Measurements from ENCODE around the gene AHR.

AHR gene

DNA sequence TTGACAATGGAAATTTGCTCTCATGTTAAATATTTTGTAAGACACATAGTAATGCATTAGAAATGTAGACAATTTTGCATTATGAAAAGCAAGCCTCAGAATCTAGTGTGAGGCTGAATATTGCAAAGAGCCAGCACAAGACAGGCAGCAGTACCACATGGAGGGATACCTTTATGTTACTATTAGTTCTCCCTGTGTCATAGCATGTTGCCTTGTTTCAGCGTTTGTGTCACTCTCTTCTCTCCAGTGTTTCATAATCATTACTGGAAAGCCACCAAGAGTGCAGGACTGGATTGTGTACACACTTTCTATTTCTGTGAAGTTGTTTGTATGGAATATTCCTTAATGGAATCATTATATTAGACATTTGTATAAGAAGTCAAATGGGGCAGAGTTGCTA, 8.5 kb downstream of the AHR start:
- TF ChIP-seq, protein P1, sequence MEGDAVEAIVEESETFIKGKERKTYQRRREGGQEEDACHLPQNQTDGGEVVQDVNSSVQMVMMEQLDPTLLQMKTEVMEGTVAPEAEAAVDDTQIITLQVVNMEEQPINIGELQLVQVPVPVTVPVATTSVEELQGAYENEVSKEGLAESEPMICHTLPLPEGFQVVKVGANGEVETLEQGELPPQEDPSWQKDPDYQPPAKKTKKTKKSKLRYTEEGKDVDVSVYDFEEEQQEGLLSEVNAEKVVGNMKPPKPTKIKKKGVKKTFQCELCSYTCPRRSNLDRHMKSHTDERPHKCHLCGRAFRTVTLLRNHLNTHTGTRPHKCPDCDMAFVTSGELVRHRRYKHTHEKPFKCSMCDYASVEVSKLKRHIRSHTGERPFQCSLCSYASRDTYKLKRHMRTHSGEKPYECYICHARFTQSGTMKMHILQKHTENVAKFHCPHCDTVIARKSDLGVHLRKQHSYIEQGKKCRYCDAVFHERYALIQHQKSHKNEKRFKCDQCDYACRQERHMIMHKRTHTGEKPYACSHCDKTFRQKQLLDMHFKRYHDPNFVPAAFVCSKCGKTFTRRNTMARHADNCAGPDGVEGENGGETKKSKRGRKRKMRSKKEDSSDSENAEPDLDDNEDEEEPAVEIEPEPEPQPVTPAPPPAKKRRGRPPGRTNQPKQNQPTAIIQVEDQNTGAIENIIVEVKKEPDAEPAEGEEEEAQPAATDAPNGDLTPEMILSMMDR (IDR thresholded peaks at IDR 0.05; ENCODE audit: unreplicated experiment in 3 of 3), result no peak
- Mint-ChIP-seq H3K36me3 (ENCODE audit: low read depth) (no peaks in the 10 kb centered on the region), H3K27ac (no peak overlapping the region), H3K9me3 (no peaks in the 10 kb centered on the region), H3K4me3 (no peak overlapping the region), H3K4me1 (no peaks in the 10 kb centered on the region), H3K27me3 (ENCODE audit: low read depth) (no peaks in the 10 kb centered on the region)

DNA sequence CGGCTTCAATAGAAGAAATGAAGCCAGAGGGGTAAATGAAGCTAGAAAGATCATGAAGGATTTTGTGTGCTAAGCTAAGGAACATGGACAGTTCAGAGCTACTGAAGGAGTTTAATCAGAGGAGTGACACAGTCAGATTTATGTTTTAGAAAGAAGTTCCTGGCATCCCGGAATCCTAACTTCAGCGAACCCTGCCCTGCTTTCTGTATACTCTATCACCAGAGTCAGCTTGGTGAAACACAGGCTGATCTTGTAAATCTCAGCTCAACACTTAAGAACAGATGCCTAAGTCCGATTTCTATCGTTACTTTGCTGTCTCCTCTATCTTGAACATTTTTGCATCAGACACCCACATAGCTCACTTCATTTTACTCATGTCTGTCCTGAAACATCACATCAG, 9.1 kb downstream of the AHR start:
- TF ChIP-seq, protein P1 (IDR thresholded peaks at IDR 0.05; ENCODE audit: unreplicated experiment in 3 of 3), result no peak
- no peak overlapping the region for H3K27ac Mint-ChIP-seq
- H3K27me3 Mint-ChIP-seq (ENCODE audit: low read depth), result no peaks in the 10 kb centered on the region
- H3K36me3 Mint-ChIP-seq (ENCODE audit: low read depth), result no peaks in the 10 kb centered on the region
- no peaks in the 10 kb centered on the region for H3K9me3 Mint-ChIP-seq
- no peak overlapping the region for H3K4me3 Mint-ChIP-seq
- H3K4me1 Mint-ChIP-seq, result no peaks in the 10 kb centered on the region

DNA sequence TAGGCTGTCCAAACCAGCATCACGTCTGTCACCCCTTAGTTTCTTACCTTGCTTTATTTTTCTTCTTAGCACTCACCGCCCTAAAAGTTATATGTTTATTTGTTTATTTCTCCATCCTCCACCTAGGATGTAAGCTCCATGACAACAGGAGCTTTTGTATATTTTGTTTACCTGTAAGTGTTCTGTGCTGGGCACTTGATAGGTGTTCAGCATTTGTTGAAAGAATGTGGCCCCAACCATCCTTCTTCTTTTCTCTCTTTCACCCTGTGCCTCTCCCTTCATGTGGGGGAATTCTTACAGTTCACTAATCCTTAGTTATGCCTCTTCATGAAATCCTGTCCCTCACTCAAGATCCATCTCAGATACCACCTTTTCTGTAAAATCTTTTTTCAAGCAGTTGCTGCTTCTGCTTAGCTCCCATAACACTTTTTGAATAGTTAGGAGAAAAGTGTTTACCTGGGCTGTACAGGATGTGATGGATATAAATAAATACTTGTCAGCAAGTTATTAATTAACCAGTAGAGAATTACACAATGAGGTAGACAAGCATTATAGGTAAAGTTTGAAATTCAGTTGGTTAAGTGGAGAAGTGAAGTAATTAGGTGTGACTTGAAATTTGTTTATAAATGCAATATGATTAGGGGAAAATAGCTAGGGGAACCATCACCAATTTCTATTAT, 9.7 kb downstream of the AHR start:
- H3K4me3 Mint-ChIP-seq, result no peak overlapping the region
- TF ChIP-seq, protein P1 (IDR thresholded peaks at IDR 0.05; ENCODE audit: unreplicated experiment in 3 of 3), result no peak
- H3K4me1 Mint-ChIP-seq, result no peaks in the 10 kb centered on the region
- no peaks in the 10 kb centered on the region for H3K27me3 Mint-ChIP-seq (ENCODE audit: low read depth)
- H3K36me3 Mint-ChIP-seq (ENCODE audit: low read depth), result no peaks in the 10 kb centered on the region
- H3K9me3 Mint-ChIP-seq, result no peaks in the 10 kb centered on the region
- H3K27ac Mint-ChIP-seq, result no peak overlapping the region

DNA sequence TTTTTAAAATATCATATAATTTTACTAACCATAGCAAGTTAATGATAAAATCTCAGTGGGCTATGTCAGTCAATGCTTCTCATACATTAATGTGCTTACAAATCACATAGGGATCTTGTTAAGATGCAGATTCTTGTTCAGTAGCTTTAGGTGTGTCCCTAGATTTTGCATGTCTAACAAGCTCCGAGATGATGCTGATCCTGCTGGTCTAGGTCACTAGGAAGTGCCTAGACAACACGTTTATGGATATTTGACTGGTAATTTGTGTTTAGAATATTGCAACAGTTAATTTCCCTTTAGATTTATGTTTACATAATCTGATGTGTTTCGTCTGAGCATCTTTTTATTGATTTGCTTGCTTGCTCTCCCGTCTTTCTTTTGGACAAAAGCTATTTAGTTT, 12.7 kb downstream of the AHR start:
- Mint-ChIP-seq H3K27ac (no peak overlapping the region), H3K27me3 (ENCODE audit: low read depth) (no peaks in the 10 kb centered on the region), H3K9me3 (no peaks in the 10 kb centered on the region), H3K4me3 (no peak overlapping the region), H3K4me1 (no peaks in the 10 kb centered on the region), H3K36me3 (ENCODE audit: low read depth) (no peaks in the 10 kb centered on the region)
- TF ChIP-seq, protein P1 (IDR thresholded peaks at IDR 0.05; ENCODE audit: unreplicated experiment in 3 of 3), result no peak

DNA sequence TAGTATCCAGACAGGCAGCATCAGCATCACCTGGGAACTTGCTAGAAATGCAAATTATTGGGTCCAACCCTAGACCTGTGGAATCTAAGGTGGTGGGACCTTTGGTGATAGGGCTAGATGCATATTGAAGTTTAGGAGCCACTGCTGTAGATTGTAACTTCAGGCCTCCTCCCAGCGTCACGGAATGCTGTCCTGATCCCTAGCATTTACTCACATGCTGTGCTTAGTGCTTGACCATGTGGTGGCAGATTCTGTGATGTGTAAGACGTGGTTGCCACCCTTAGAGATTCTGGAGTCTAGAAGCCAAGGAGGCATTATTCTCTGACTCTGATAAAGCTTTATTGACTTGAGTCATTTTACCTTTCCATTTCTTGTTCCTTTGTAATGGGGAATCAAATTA, 13.5 kb downstream of the AHR start:
- Mint-ChIP-seq H3K4me1 (no peaks in the 10 kb centered on the region), H3K27me3 (ENCODE audit: low read depth) (no peaks in the 10 kb centered on the region), H3K9me3 (no peaks in the 10 kb centered on the region), H3K4me3 (no peak overlapping the region), H3K27ac (no peak overlapping the region), H3K36me3 (ENCODE audit: low read depth) (no peaks in the 10 kb centered on the region)
- TF ChIP-seq, protein P1 (IDR thresholded peaks at IDR 0.05; ENCODE audit: unreplicated experiment in 3 of 3), result no peak

DNA sequence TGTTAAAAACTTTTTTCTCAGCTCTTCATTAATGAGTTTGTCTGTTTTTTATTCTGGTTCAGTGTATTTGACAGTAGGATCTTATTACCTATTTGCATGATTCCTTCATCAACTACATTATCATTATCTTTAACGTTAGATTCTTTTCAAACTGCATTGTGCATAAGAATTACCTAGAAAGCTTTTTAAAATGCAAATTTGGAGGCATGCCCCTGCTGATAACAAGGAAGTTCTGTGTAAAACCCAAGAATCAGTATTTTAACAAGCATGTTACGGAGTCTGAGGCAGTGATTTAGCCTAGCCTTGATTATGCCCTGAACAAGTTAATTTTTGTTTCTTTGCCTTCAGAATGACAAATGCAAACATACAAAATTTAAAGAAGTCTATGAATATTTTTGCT, 14.2 kb downstream of the AHR start:
- no peak overlapping the region for H3K27ac Mint-ChIP-seq
- no peaks in the 10 kb centered on the region for H3K27me3 Mint-ChIP-seq (ENCODE audit: low read depth)
- TF ChIP-seq, protein P1 (IDR thresholded peaks at IDR 0.05; ENCODE audit: unreplicated experiment in 3 of 3), result no peak
- H3K4me1 Mint-ChIP-seq, result no peaks in the 10 kb centered on the region
- no peaks in the 10 kb centered on the region for H3K9me3 Mint-ChIP-seq
- no peak overlapping the region for H3K4me3 Mint-ChIP-seq
- H3K36me3 Mint-ChIP-seq (ENCODE audit: low read depth), result no peaks in the 10 kb centered on the region
